Measurements from ENCODE around the gene SNX5. TPM values are rescaled to one million over a fixed set of nuclear protein-coding genes. Genes with fewer than 3 reads are reported as not detected.
A peak's percentile ranks its signal among the peaks of the same experiment; 100 is the strongest.

The SNX5 gene
- total and polyA plus RNA-seq, 2 of the 13 experiments (the other 11 are each of a cell fraction or from before 2014, with no cell fraction given): 664 to 1,040 TPM

- TF ChIP-seq POLR2AphosphoS2 (IDR thresholded peaks at IDR 0.05; ENCODE audit: low read depth, low read length) (no peak), TOE1 (CRISPR knock-in tag; IDR thresholded peaks at IDR 0.05) (no peak), YEATS2 (CRISPR knock-in tag; IDR thresholded peaks at IDR 0.05; ENCODE audit: borderline replicate concordance) (no peak), KDM5B (CRISPR knock-in tag; IDR thresholded peaks at IDR 0.05; ENCODE audit: borderline replicate concordance) (no peak), ZNF230 (CRISPR knock-in tag; IDR thresholded peaks at IDR 0.05) (no peak), POLR2A (IDR thresholded peaks at IDR 0.05; ENCODE audit: insufficient read depth in 1 of 2, low read depth in 2 of 2, low read length in 2 of 2) (no peak)
Observed at GRCh38 chr20:18005990-18006364, 37.4 kb upstream of the SNX5 start (continued).

- in situ Hi-C loops (cut with HindIII; ENCODE audit: extremely low pct_ligation_motif_present, low pct_unique_long_range_greater_than_20kb) (no loop called here), intact Hi-C loops (cut with micrococcal nuclease; ENCODE audit: unreplicated experiment) (loop anchor here (5.0 to 10.0 kb wide), 2 partner anchors 129 to 272 kb away; partner anchors contain the start of genes KAT14 and PET117)
- peaks cover 73% of the 10 kb centered on the region for H3K4me1 ChIP-seq (ENCODE audit: insufficient read depth, low read length)
- peak overlapping the region; percentile 65 for H3K4me2 ChIP-seq (ENCODE audit: low read depth, low read length)
- FAIRE-seq (no peak), DNase-seq (ENCODE audit: low spot score) (no peak), ATAC-seq (peak; percentile 43)
- CTCF ChIA-PET (ENCODE audit: low intra/inter-chr PET ratio, low total read pairs): no interaction called here
- H2AFZ ChIP-seq (ENCODE audit: low read length): peak overlapping the region; percentile 12
- peak overlapping the region; percentile 12; the same call in 1 of the 2 replicates for H3K9ac ChIP-seq (ENCODE audit: insufficient read depth, low read depth, low read length)
- peak overlapping the region in 1 of 3 experiments; percentile 44; a peak in 2 of 6 replicates for H3K4me3 ChIP-seq (replicated peaks in 1 of 3; ENCODE audit: insufficient read depth in 1 of 3, low read depth in 2 of 3, low read length in 3 of 3)
- no peaks in the 10 kb centered on the region for H4K20me1 ChIP-seq (ENCODE audit: insufficient read depth, low read length)
- H3K9me3 ChIP-seq (ENCODE audit: low read length): no peaks in the 10 kb centered on the region
- no peak overlapping the region for H3K27ac ChIP-seq (ENCODE audit: extremely low read length, insufficient read depth, low read length)
- H3K79me2 ChIP-seq (ENCODE audit: insufficient read depth, low read length): no peaks in the 10 kb centered on the region
- H3K36me3 ChIP-seq (replicated peaks in 1 of 2; ENCODE audit: control insufficient read depth in 1 of 2, insufficient read depth in 2 of 2, low read length in 2 of 2): no peaks in the 10 kb centered on the region
- POLR2A ChIA-PET: interaction anchor here (1.1 to 2.7 kb wide), 4 partner anchors 7 to 39 kb away, joined by 3 to 7 read pairs (median 5); no protein-coding TSS in a partner anchor
- no TSS peak for BruUV-seq (replicated peaks)
- 49% methylated on average over 21 of the region's 21 CpGs for WGBS (ENCODE audit: low lambda C conversion rate)
- peaks cover 7 to 41% of the 10 kb centered on the region in 2 experiments; a peak in 4 of 5 replicates for H3K27me3 ChIP-seq (ENCODE audit: control insufficient read depth in 1 of 2, insufficient read depth in 2 of 2, low read length in 2 of 2)
- TF ChIP-seq, protein P1, sequence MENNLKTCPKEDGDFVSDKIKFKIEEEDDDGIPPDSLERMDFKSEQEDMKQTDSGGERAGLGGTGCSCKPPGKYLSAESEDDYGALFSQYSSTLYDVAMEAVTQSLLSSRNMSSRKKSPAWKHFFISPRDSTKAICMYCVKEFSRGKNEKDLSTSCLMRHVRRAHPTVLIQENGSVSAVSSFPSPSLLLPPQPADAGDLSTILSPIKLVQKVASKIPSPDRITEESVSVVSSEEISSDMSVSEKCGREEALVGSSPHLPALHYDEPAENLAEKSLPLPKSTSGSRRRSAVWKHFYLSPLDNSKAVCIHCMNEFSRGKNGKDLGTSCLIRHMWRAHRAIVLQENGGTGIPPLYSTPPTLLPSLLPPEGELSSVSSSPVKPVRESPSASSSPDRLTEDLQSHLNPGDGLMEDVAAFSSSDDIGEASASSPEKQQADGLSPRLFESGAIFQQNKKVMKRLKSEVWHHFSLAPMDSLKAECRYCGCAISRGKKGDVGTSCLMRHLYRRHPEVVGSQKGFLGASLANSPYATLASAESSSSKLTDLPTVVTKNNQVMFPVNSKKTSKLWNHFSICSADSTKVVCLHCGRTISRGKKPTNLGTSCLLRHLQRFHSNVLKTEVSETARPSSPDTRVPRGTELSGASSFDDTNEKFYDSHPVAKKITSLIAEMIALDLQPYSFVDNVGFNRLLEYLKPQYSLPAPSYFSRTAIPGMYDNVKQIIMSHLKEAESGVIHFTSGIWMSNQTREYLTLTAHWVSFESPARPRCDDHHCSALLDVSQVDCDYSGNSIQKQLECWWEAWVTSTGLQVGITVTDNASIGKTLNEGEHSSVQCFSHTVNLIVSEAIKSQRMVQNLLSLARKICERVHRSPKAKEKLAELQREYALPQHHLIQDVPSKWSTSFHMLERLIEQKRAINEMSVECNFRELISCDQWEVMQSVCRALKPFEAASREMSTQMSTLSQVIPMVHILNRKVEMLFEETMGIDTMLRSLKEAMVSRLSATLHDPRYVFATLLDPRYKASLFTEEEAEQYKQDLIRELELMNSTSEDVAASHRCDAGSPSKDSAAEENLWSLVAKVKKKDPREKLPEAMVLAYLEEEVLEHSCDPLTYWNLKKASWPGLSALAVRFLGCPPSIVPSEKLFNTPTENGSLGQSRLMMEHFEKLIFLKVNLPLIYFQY (CRISPR knock-in tag; IDR thresholded peaks at IDR 0.05; ENCODE audit: borderline replicate concordance): no peak
- TF ChIP-seq, protein P2, sequence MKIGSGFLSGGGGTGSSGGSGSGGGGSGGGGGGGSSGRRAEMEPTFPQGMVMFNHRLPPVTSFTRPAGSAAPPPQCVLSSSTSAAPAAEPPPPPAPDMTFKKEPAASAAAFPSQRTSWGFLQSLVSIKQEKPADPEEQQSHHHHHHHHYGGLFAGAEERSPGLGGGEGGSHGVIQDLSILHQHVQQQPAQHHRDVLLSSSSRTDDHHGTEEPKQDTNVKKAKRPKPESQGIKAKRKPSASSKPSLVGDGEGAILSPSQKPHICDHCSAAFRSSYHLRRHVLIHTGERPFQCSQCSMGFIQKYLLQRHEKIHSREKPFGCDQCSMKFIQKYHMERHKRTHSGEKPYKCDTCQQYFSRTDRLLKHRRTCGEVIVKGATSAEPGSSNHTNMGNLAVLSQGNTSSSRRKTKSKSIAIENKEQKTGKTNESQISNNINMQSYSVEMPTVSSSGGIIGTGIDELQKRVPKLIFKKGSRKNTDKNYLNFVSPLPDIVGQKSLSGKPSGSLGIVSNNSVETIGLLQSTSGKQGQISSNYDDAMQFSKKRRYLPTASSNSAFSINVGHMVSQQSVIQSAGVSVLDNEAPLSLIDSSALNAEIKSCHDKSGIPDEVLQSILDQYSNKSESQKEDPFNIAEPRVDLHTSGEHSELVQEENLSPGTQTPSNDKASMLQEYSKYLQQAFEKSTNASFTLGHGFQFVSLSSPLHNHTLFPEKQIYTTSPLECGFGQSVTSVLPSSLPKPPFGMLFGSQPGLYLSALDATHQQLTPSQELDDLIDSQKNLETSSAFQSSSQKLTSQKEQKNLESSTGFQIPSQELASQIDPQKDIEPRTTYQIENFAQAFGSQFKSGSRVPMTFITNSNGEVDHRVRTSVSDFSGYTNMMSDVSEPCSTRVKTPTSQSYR (CRISPR knock-in tag; IDR thresholded peaks at IDR 0.05; ENCODE audit: borderline replicate concordance): no peak
- TF ChIP-seq EED (CRISPR knock-in tag; IDR thresholded peaks at IDR 0.05) (0 out of 2 replicates have a peak, but pooled peaks have one; percentile 15), SP2 (CRISPR knock-in tag; IDR thresholded peaks at IDR 0.05) (no peak), SYNCRIP (IDR thresholded peaks at IDR 0.05; ENCODE audit: insufficient read depth, low read depth, low read length) (no peak), ARID2 (CRISPR knock-in tag; IDR thresholded peaks at IDR 0.05; ENCODE audit: borderline replicate concordance) (no peak), ZNF652 (CRISPR knock-in tag; IDR thresholded peaks at IDR 0.05; ENCODE audit: borderline replicate concordance, low read depth) (no peak), KDM5B (CRISPR knock-in tag; IDR thresholded peaks at IDR 0.05; ENCODE audit: borderline replicate concordance) (peak; percentile 63), SAFB2 (CRISPR knock-in tag; IDR thresholded peaks at IDR 0.05; ENCODE audit: borderline replicate concordance, low read depth) (no peak)
Observed at GRCh38 chr20:18005170-18005989, 36.8 kb upstream of the SNX5 start.
